Lower leg skin (tissue), 3 donors: ENCODE measurements around the gene ILDR1.

Experiments used
- POLR2A ChIP-seq, 2 donors: fragments of 450-650 bp; IDR thresholded peaks; one replicate each; pipeline ENCODE4 v1.6.1; 2016 to 2017; ENCODE audit warnings: antibody characterized with exemption in 2 of 2, mild to moderate bottlenecking in 1 of 2, moderate library complexity in 1 of 2
- TF ChIP-seq, protein P1 (sequence below), 3 donors: fragments of 450-650 bp; IDR thresholded peaks; one replicate each; pipeline ENCODE4 v1.5.1; 2016; ENCODE audit warnings: antibody characterized with exemption in 3 of 3, mild to moderate bottlenecking in 3 of 3, moderate library complexity in 2 of 3

GRCh38 chr3:121992601-121993560, 29.2 kb downstream of the ILDR1 start:
- TF ChIP-seq POLR2A (IDR thresholded peaks at IDR 0.05): no peak
- TF ChIP-seq, protein P1, sequence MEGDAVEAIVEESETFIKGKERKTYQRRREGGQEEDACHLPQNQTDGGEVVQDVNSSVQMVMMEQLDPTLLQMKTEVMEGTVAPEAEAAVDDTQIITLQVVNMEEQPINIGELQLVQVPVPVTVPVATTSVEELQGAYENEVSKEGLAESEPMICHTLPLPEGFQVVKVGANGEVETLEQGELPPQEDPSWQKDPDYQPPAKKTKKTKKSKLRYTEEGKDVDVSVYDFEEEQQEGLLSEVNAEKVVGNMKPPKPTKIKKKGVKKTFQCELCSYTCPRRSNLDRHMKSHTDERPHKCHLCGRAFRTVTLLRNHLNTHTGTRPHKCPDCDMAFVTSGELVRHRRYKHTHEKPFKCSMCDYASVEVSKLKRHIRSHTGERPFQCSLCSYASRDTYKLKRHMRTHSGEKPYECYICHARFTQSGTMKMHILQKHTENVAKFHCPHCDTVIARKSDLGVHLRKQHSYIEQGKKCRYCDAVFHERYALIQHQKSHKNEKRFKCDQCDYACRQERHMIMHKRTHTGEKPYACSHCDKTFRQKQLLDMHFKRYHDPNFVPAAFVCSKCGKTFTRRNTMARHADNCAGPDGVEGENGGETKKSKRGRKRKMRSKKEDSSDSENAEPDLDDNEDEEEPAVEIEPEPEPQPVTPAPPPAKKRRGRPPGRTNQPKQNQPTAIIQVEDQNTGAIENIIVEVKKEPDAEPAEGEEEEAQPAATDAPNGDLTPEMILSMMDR (IDR thresholded peaks at IDR 0.05): no peak
